HG02973 (cell line): Measurements from ENCODE around the gene LPP.

Experiments
- ATAC-seq: cut with Tn5 transposase; IDR thresholded peaks from one replicate; pipeline ENCODE4 v1.9.1; 2021; ENCODE audit warnings: moderate library complexity; ENCODE audit not compliant: unreplicated experiment

LPP gene

GRCh38 chr3:188169830-188170455, 16.0 kb downstream of the LPP start:
- no peak for ATAC-seq

GRCh38 chr3:188170461-188171459, 16.8 kb downstream of the LPP start:
- ATAC-seq: no peak

GRCh38 chr3:188171682-188172467, 17.9 kb downstream of the LPP start:
- no peak for ATAC-seq

GRCh38 chr3:188174317-188175044, 20.5 kb downstream of the LPP start:
- ATAC-seq: no peak

- ATAC-seq: no peak
Measured at GRCh38 chr3:188176476-188176875, 22.5 kb downstream of the LPP start.

GRCh38 chr3:188176884-188177283, 22.9 kb downstream of the LPP start:
- ATAC-seq: no peak

- no peak for ATAC-seq
Measured at GRCh38 chr3:188177721-188178120, 23.8 kb downstream of the LPP start.

- no peak for ATAC-seq
Measured at GRCh38 chr3:188178293-188178936, 24.5 kb downstream of the LPP start.

- no peak for ATAC-seq
Measured at GRCh38 chr3:188179006-188179966, 25.3 kb downstream of the LPP start.

GRCh38 chr3:188180114-188180513, 26.2 kb downstream of the LPP start:
- ATAC-seq: no peak

GRCh38 chr3:188183452-188183851, 29.5 kb downstream of the LPP start:
- no peak for ATAC-seq

GRCh38 chr3:188184160-188184559, 30.2 kb downstream of the LPP start:
- no peak for ATAC-seq

GRCh38 chr3:188184649-188185048, 30.7 kb downstream of the LPP start:
- no peak for ATAC-seq

GRCh38 chr3:188185717-188186251, 31.8 kb downstream of the LPP start:
- ATAC-seq: no peak

- ATAC-seq: no peak
Measured at GRCh38 chr3:188187053-188187452, 33.1 kb downstream of the LPP start.

GRCh38 chr3:188188911-188189310, 35.0 kb downstream of the LPP start:
- no peak for ATAC-seq

- no peak for ATAC-seq
Measured at GRCh38 chr3:188191460-188191859, 37.5 kb downstream of the LPP start.

- no peak for ATAC-seq
Measured at GRCh38 chr3:188192034-188192433, 38.1 kb downstream of the LPP start.

- ATAC-seq: no peak
Measured at GRCh38 chr3:188194332-188194731, 40.4 kb downstream of the LPP start.
